ENCODE data around the gene NR4A3. TPM values are rescaled to one million over a fixed set of nuclear protein-coding genes. Genes with fewer than 3 reads are reported as not detected.

NR4A3 gene
- total and polyA plus RNA-seq, 9 of the 15 experiments (the other 6 are each of a cell fraction or from before 2014, with no cell fraction given): 0.04 to 0.07 TPM; not detected in 7

DNA sequence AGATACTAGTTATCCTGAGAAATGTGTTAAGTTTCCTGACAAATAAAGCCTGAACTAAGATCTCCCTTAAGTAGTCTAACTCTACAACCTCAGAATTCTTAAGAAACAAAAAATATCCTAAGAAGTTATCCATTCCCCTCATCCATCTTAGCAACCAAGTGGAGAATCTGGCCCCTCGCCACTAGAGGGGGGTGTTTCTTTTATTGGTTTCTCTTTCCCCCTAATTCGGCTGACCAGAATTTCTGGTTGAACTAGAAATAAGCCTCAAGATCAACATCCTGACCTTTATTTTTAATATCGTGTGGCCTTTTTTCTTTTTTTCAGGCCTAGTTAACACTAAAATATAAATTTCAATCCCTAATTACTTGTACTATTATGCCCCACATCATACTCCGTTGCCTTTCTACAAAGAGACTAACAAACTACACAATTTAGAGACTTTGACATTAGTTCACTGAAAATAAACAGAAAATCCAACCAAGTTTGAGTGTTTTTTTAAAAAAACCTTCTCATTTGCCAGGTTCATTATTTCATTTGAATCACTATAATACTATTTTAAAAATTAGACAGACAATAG, 14.3 kb upstream of the NR4A3 start (continued):
- TF ChIP-seq RBM25 (IDR thresholded peaks at IDR 0.05; ENCODE audit: low read depth, low read length, severe bottlenecking) (no peak), FOXJ2 (tag; IDR thresholded peaks at IDR 0.05) (peak; percentile 67; the same call in 1 of the 2 replicates), DDX20 (tag; IDR thresholded peaks at IDR 0.05; ENCODE audit: low read depth) (no peak), SMC3 (conservative IDR thresholded peaks at IDR 0.05; ENCODE audit: insufficient read depth, low read depth, low read length) (peak; percentile 58; the same call in 1 of the 2 replicates), RAD21 (CRISPR knock-in tag; conservative IDR thresholded peaks at IDR 0.05 in 1 of 2, IDR thresholded peaks at IDR 0.05 in 1 of 2) (peak; percentile 68 to 78), MAZ (CRISPR knock-in tag; conservative IDR thresholded peaks at IDR 0.05 in 1 of 2, IDR thresholded peaks at IDR 0.05 in 1 of 2) (0 out of 4 replicates have a peak, but pooled peaks of 1 of the 2 experiments have one; percentile 32)
- TF ChIP-seq, protein P1, sequence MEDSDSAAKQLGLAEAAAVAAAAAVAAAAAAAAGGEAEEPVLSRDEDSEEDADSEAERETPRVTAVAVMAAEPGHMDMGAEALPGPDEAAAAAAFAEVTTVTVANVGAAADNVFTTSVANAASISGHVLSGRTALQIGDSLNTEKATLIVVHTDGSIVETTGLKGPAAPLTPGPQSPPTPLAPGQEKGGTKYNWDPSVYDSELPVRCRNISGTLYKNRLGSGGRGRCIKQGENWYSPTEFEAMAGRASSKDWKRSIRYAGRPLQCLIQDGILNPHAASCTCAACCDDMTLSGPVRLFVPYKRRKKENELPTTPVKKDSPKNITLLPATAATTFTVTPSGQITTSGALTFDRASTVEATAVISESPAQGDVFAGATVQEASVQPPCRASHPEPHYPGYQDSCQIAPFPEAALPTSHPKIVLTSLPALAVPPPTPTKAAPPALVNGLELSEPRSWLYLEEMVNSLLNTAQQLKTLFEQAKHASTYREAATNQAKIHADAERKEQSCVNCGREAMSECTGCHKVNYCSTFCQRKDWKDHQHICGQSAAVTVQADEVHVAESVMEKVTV (CRISPR knock-in tag; IDR thresholded peaks at IDR 0.05): peak; percentile 60; the same call in 1 of the 2 replicates
- TF ChIP-seq, protein P2, sequence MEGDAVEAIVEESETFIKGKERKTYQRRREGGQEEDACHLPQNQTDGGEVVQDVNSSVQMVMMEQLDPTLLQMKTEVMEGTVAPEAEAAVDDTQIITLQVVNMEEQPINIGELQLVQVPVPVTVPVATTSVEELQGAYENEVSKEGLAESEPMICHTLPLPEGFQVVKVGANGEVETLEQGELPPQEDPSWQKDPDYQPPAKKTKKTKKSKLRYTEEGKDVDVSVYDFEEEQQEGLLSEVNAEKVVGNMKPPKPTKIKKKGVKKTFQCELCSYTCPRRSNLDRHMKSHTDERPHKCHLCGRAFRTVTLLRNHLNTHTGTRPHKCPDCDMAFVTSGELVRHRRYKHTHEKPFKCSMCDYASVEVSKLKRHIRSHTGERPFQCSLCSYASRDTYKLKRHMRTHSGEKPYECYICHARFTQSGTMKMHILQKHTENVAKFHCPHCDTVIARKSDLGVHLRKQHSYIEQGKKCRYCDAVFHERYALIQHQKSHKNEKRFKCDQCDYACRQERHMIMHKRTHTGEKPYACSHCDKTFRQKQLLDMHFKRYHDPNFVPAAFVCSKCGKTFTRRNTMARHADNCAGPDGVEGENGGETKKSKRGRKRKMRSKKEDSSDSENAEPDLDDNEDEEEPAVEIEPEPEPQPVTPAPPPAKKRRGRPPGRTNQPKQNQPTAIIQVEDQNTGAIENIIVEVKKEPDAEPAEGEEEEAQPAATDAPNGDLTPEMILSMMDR (IDR thresholded peaks at IDR 0.05 in 2 of 3, conservative IDR thresholded peaks at IDR 0.05 in 1 of 3; ENCODE audit: insufficient read depth in 2 of 3, low read depth in 1 of 3, low read length in 3 of 3): peak; percentile 69 to 85 (median 78)
